Fibroblast of villous mesenchyme (primary cell): Measurements from ENCODE around the gene ABCG5. TPM values are rescaled to one million over a fixed set of nuclear protein-coding genes. Genes with fewer than 3 reads are reported as not detected.

Source experiments
- DNase-seq: peaks from one replicate; pipeline ENCODE4 v3.0.0-alpha.2; 2010; ENCODE audit warnings: low read depth
- H3K4me3 ChIP-seq: 2 replicates; pipeline ENCODE4 v1.5.1; 2011; ENCODE audit warnings: low read depth, mild to moderate bottlenecking, low read length
- CTCF ChIP-seq: IDR thresholded peaks from 2 replicates; pipeline ENCODE4 v1.5.1; 2012; ENCODE audit warnings: low read depth, mild to moderate bottlenecking, low read length; ENCODE audit not compliant: insufficient read depth
- total RNA-seq: library from RNA; depleted of rRNA; stranded (reverse); fragments of >200 nt; gene quantifications from 2 replicates; pipeline ENCODE4 v1.2.3, GENCODE V29; 2012

The ABCG5 gene
- total RNA-seq, 1 donor = not detected

GRCh38 chr2:43837033-43837432, 1.6 kb downstream of the ABCG5 start:
- DNase-seq = no peak
- no peak for TF ChIP-seq CTCF
- H3K4me3 ChIP-seq = no peak overlapping the region

GRCh38 chr2:43832457-43832856, 6.2 kb downstream of the ABCG5 start:
- no peak for DNase-seq
- no peak for TF ChIP-seq CTCF
- no peak overlapping the region for H3K4me3 ChIP-seq

- no peak for TF ChIP-seq CTCF
- no peak for DNase-seq
- no peak overlapping the region for H3K4me3 ChIP-seq
Observed at GRCh38 chr2:43831543-43832294, 6.9 kb downstream of the ABCG5 start.

GRCh38 chr2:43826305-43827250, 12.1 kb downstream of the ABCG5 start:
- no peak for DNase-seq
- TF ChIP-seq CTCF = no peak
- no peak overlapping the region for H3K4me3 ChIP-seq

GRCh38 chr2:43825841-43826240, 12.8 kb downstream of the ABCG5 start:
- DNase-seq = no peak
- H3K4me3 ChIP-seq = no peak overlapping the region
- TF ChIP-seq CTCF = no peak

GRCh38 chr2:43824951-43825493, 13.6 kb downstream of the ABCG5 start:
- no peak overlapping the region for H3K4me3 ChIP-seq
- no peak for TF ChIP-seq CTCF
- DNase-seq = no peak
